Endodermal cell (in vitro differentiated cells): Measurements from ENCODE around the gene CAMTA1. TPM values are rescaled to one million over a fixed set of nuclear protein-coding genes. Genes with fewer than 3 reads are reported as not detected.

Experiments
- DNase-seq: peaks from one replicate; pipeline ENCODE4 v3.0.0-alpha.2; 2017
- H3K27ac ChIP-seq: 2 replicates; pipeline ENCODE4 v1.5.1; 2013; ENCODE audit warnings: mild to moderate bottlenecking, low read depth, low read length, moderate library complexity
- H3K27me3 ChIP-seq: 2 replicates; pipeline ENCODE4 v1.6.1; 2013; ENCODE audit warnings: mild to moderate bottlenecking, low read length, moderate library complexity; ENCODE audit not compliant: insufficient read depth, control insufficient read depth, poor library complexity, severe bottlenecking
- H3K36me3 ChIP-seq: 2 replicates; pipeline ENCODE4 v1.7.0; 2013; ENCODE audit warnings: mild to moderate bottlenecking, low read length, moderate library complexity; ENCODE audit not compliant: control insufficient read depth, insufficient read depth
- H3K4me1 ChIP-seq: one replicate; pipeline ENCODE4 v1.7.0; 2013; ENCODE audit warnings: low read length; ENCODE audit not compliant: control insufficient read depth, insufficient read depth
- H3K4me3 ChIP-seq: 2 replicates; pipeline ENCODE4 v1.5.1; 2013; ENCODE audit warnings: mild to moderate bottlenecking, low read length, moderate library complexity
- H3K9ac ChIP-seq: 2 replicates; pipeline ENCODE4 v1.6.1; 2013; ENCODE audit warnings: mild to moderate bottlenecking, low read length, moderate library complexity; ENCODE audit not compliant: poor library complexity, severe bottlenecking; ENCODE audit errors: extremely low read depth
- H3K9me3 ChIP-seq: 2 replicates; pipeline ENCODE4 v1.6.1; 2013; ENCODE audit warnings: mild to moderate bottlenecking, low read length, moderate library complexity; ENCODE audit not compliant: control insufficient read depth
- H3K27ac Mint-ChIP-seq: 2 replicates; pipeline ENCODE4 v1.8.0; 2020; ENCODE audit warnings: mixed read lengths
- H3K27me3 Mint-ChIP-seq: 2 replicates; pipeline ENCODE4 v1.8.0; 2021; ENCODE audit warnings: mild to moderate bottlenecking, mixed read lengths; ENCODE audit not compliant: insufficient read depth
- H3K36me3 Mint-ChIP-seq: 2 replicates; pipeline ENCODE4 v1.8.0; 2020; ENCODE audit warnings: low read depth, mixed read lengths
- H3K4me1 Mint-ChIP-seq: 2 replicates; pipeline ENCODE4 v1.8.0; 2020; ENCODE audit warnings: mixed read lengths
- H3K4me3 Mint-ChIP-seq: 2 replicates; pipeline ENCODE4 v1.8.0; 2020; ENCODE audit warnings: mild to moderate bottlenecking, moderate library complexity, mixed read lengths
- H3K9me3 Mint-ChIP-seq: 2 replicates; pipeline ENCODE4 v1.8.0; 2020; ENCODE audit warnings: mild to moderate bottlenecking, mixed read lengths
- CTCF ChIP-seq: fragments of 200-600 bp; sonication (generic); conservative IDR thresholded peaks from 2 replicates; pipeline ENCODE4 v1.5.0; 2021; ENCODE audit warnings: antibody characterized with exemption, mild to moderate bottlenecking
- WGBS, 2 experiments: methylation state at CpG; one replicate each; pipeline versions ENCODE4 v1.1.5 to v1.1.7; 2013; ENCODE audit warnings: missing lambda C conversion rate in 2 of 2, mixed read lengths in 1 of 2; ENCODE audit not compliant: insufficient coverage in 1 of 2, insufficient read length in 1 of 2; 5-methylcytosine and 5-hydroxymethylcytosine counted together
- total RNA-seq, 2 donors: library from RNA; stranded (reverse); fragmentation: NEBNext Ultra II Directional in 1 of 2; extraction: Animal tissue kit (Norgen Biotek cat#: 25700) in 1 of 2; gene quantifications; 2 replicates in 1 of 2; 3 replicates in 1 of 2; pipeline ENCODE4 v1.2.1, GENCODE V29; 2021

Gene CAMTA1
- total RNA-seq, 2 donors from 2014 or later, result 123 to 137 TPM

GRCh38 chr1:7018351-7018750 lies 233.1 kb downstream of the CAMTA1 start:
- no peaks in the 10 kb centered on the region for H3K27me3 ChIP-seq
- no peaks in the 10 kb centered on the region for H3K36me3 ChIP-seq
- Mint-ChIP-seq H3K9me3 (no peaks in the 10 kb centered on the region), H3K4me3 (no peak overlapping the region), H3K27ac (no peak overlapping the region), H3K4me1 (peaks cover 4% of the 10 kb centered on the region), H3K27me3 (no peaks in the 10 kb centered on the region), H3K36me3 (no peaks in the 10 kb centered on the region)
- H3K4me1 ChIP-seq, result no peaks in the 10 kb centered on the region
- WGBS, 2 experiments, result 92 to 97% methylated on average over 6 to 7 of the region's 7 CpGs
- DNase-seq, result no peak
- TF ChIP-seq CTCF, result no peak
- no peaks in the 10 kb centered on the region for H3K9me3 ChIP-seq
- no peak overlapping the region for H3K9ac ChIP-seq
- H3K4me3 ChIP-seq, result no peak overlapping the region
- H3K27ac ChIP-seq, result no peak overlapping the region

GRCh38 chr1:7018826-7019225 lies 233.6 kb downstream of the CAMTA1 start:
- Histone ChIP-seq H3K9ac (no peak overlapping the region), H3K9me3 (no peaks in the 10 kb centered on the region), H3K36me3 (no peaks in the 10 kb centered on the region), H3K4me3 (no peak overlapping the region), H3K27ac (no peak overlapping the region), H3K27me3 (no peaks in the 10 kb centered on the region), H3K4me1 (no peaks in the 10 kb centered on the region)
- H3K9me3 Mint-ChIP-seq, result no peaks in the 10 kb centered on the region
- H3K27me3 Mint-ChIP-seq, result no peaks in the 10 kb centered on the region
- 93 to 96% methylated on average over 10 to 14 of the region's 14 CpGs for WGBS, 2 experiments
- no peak overlapping the region for H3K4me3 Mint-ChIP-seq
- H3K4me1 Mint-ChIP-seq, result peaks cover 4% of the 10 kb centered on the region
- no peak for TF ChIP-seq CTCF
- no peak overlapping the region for H3K27ac Mint-ChIP-seq
- H3K36me3 Mint-ChIP-seq, result no peaks in the 10 kb centered on the region
- DNase-seq, result no peak

- 87 to 89% methylated on average over 9 of the region's 9 CpGs for WGBS, 2 experiments
- Histone ChIP-seq H3K9me3 (no peaks in the 10 kb centered on the region), H3K9ac (no peak overlapping the region), H3K4me1 (no peaks in the 10 kb centered on the region), H3K27me3 (no peaks in the 10 kb centered on the region), H3K4me3 (no peak overlapping the region), H3K27ac (no peak overlapping the region), H3K36me3 (no peaks in the 10 kb centered on the region)
- Mint-ChIP-seq H3K27ac (no peak overlapping the region), H3K27me3 (no peaks in the 10 kb centered on the region), H3K4me3 (no peak overlapping the region), H3K4me1 (peaks cover 4% of the 10 kb centered on the region), H3K9me3 (no peaks in the 10 kb centered on the region), H3K36me3 (no peaks in the 10 kb centered on the region)
- no peak for TF ChIP-seq CTCF
- DNase-seq, result no peak
Observed at GRCh38 chr1:7019510-7019909, 234.3 kb downstream of the CAMTA1 start.
